ENCODE results near the gene MCHR1.

DNA sequence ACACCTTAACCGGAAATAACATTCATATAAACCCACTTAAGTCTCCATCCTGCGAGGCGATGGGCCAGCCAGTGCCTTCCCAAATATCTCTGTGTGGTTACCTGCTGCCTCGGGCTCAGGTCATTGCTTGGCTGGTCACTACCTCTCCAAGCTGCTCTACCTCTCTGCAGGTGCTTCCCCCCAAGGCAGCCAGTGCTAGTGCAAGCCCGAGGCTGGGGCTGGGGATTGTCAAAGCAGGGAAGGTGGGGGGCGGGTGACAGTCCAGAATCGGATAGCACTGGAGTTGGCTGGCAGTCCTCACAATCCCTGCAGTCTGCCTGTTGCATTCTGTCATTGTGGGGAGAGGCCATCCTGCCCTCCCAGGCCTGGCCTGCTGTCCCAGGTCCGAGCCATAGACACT lies 11.1 kb downstream of the MCHR1 start:
- TF ChIP-seq HDGF (IDR thresholded peaks at IDR 0.05; ENCODE audit: borderline replicate concordance) (no peak), TARDBP (IDR thresholded peaks at IDR 0.05) (no peak), FOXM1 (IDR thresholded peaks at IDR 0.05; ENCODE audit: borderline replicate concordance) (no peak), SP1 (IDR thresholded peaks at IDR 0.05) (no peak), FOXK2 (IDR thresholded peaks at IDR 0.05) (no peak), BHLHE40 (IDR thresholded peaks at IDR 0.05; ENCODE audit: borderline replicate concordance) (no peak), SUZ12 (IDR thresholded peaks at IDR 0.05) (no peak), CTBP1 (IDR thresholded peaks at IDR 0.05; ENCODE audit: borderline replicate concordance) (no peak)

All from HEK293T (cell line).